Smooth muscle cell of bladder (primary cell): ENCODE data around the gene USF2. TPM values are rescaled to one million over a fixed set of nuclear protein-coding genes. Genes with fewer than 3 reads are reported as not detected.

Experiments
- total RNA-seq: library from RNA; depleted of rRNA; stranded (reverse); fragments of >200 nt; gene quantifications from 2 replicates; pipeline ENCODE4 v1.2.3, GENCODE V29; 2014

The USF2 gene
- 37.0 and 55.7 TPM in 2 replicates for total RNA-seq

GRCh38 chr19:35268536-35269437, at the start of gene USF2:
TSS of gene USF2 (plus strand) at chr19:35268962. CDS start at chr19:35269102, 140 bp downstream.

GRCh38 chr19:35228177-35228930, 40.4 kb upstream of the USF2 start, which contains the start of gene FAM187B:
TSS of gene FAM187B (minus strand) at chr19:35228739. CDS start at chr19:35228680, 59 bp downstream.

GRCh38 chr19:35248310-35249145, 20.2 kb upstream of the USF2 start, which contains the start of gene LSR:
TSS of gene LSR (plus strand) at chr19:35249002. CDS start at chr19:35249023, 21 bp downstream.

GRCh38 chr19:35291916-35292315, 23.2 kb downstream of the USF2 start, which contains the start of gene MAG:
TSS of gene MAG (plus strand) at chr19:35292161. CDS start at chr19:35295409, 3,248 bp downstream.

GRCh38 chr19:35328851-35329285, 60.1 kb downstream of the USF2 start, which contains the start of gene CD22:
TSS of gene CD22 (plus strand) at chr19:35329187. CDS start at chr19:35332041, 2,854 bp downstream.

Other genes starting within 250 kb of the USF2 start
- 6.0 and 8.1 TPM in 2 replicates for gene SCN1B, start 238.5 kb upstream of the USF2 start, total RNA-seq
- under 0.01 and 0.18 TPM in 2 replicates for gene HPN, start 227.2 kb upstream of the USF2 start, total RNA-seq
- 0.37 TPM in 1 of 2 replicates, not detected in the other for gene FXYD3, start 153.1 kb upstream of the USF2 start, total RNA-seq
- 0.28 and 0.46 TPM in 2 replicates for gene LGI4, start 133.9 kb upstream of the USF2 start, total RNA-seq
- gene FXYD1, start 130.1 kb upstream of the USF2 start, total RNA-seq: 2.4 and 2.6 TPM in 2 replicates
- not detected in 2 replicates for gene FXYD7, start 125.7 kb upstream of the USF2 start, total RNA-seq
- gene FXYD5, start 114.2 kb upstream of the USF2 start, total RNA-seq: 24.1 and 24.6 TPM in 2 replicates
- not detected in 2 replicates for gene FAM187B, start 40.2 kb upstream of the USF2 start, total RNA-seq
- gene LSR, start 20.0 kb upstream of the USF2 start, total RNA-seq: 0.28 and 0.55 TPM in 2 replicates
- under 0.01 TPM in 2 replicates for gene HAMP, start 13.6 kb downstream of the USF2 start, total RNA-seq
- not detected in 2 replicates for gene MAG, start 23.2 kb downstream of the USF2 start, total RNA-seq
- gene CD22, start 60.2 kb downstream of the USF2 start, total RNA-seq: 0.09 and 0.14 TPM in 2 replicates
- not detected in 2 replicates for gene FFAR1, start 78.9 kb downstream of the USF2 start, total RNA-seq
- 0.09 and 0.14 TPM in 2 replicates for gene FFAR3, start 89.5 kb downstream of the USF2 start, total RNA-seq
- not detected in 2 replicates for gene GPR42, start 102.1 kb downstream of the USF2 start, total RNA-seq
- not detected in 2 replicates for gene FFAR2, start 179.3 kb downstream of the USF2 start, total RNA-seq
- gene KRTDAP, start 221.5 kb downstream of the USF2 start, total RNA-seq: not detected in 2 replicates
- gene DMKN, start 244.7 kb downstream of the USF2 start, total RNA-seq: 4.0 and 18.3 TPM in 2 replicates